Glomerular visceral epithelial cell (primary cell): ENCODE measurements around the gene TNRC6B.
"Not testable (repeated sequence)": the region's sequence is repeated elsewhere in the genome, so short reads cannot be mapped to it uniquely, and the experiment has no call there.

Experiments
- DNase-seq: peaks from one replicate; pipeline ENCODE4 v3.0.0-alpha.2; 2016; ENCODE audit errors: extremely low spot score

Gene TNRC6B

DNA sequence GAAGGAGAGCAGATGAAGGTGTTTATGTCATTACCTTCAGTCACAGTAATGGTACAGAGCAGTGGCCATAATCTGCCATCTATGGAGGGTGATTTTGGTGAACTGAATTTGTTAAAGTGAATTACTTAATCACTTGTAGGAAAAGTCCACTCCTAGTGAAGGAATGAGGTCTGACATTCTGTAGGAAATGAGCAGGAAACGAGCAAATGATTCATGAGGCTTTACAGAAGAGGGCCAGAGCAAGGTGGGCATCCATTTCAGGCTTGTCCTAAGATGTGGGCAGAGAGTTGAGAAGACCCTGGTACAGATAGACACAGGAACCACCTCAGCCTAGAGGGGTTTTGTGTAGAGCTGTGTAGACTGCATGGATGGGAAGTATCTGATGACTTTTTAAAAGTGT lies 186.7 kb downstream of the TNRC6B start:
- DNase-seq, result no peak

DNA sequence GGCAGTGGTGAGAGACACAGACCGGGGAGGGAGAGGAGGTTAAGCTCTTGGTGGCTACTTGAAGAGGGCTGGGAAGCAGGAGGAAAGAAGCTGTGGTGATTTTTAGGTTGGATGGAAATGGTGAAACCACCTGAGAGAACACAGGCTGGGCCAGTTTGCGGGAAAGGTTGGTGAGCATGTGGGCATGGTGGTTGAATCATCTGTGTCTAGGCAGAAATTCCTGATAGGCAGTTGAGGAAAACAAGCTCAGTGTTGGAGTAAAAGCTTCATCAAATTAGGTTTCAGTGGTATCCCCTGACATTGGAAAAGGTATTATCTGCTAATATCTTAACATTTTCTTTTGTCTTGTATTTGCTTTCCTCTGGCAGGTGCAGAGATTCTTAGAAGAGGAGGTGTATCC lies 188.3 kb downstream of the TNRC6B start:
- no peak for DNase-seq

DNA sequence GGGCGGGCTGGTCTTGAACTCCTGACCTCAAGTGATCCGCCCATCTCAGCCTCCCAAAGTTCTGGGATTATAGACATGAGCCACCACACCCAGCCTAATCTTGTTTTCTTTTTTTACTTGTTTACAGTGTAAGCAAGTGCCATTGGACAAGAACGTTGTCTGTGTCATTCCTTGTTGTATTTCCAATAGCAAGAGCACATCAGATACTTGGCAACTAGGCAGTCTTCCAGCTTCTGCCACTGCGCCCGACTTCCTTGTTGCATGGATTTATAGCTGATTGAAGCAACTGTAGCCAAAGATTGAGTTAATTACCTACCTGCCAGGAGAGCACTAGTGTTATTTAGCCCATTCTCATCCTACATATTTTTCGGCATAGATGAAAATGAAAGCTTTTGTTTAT lies 189.6 kb downstream of the TNRC6B start:
- no peak for DNase-seq

DNA sequence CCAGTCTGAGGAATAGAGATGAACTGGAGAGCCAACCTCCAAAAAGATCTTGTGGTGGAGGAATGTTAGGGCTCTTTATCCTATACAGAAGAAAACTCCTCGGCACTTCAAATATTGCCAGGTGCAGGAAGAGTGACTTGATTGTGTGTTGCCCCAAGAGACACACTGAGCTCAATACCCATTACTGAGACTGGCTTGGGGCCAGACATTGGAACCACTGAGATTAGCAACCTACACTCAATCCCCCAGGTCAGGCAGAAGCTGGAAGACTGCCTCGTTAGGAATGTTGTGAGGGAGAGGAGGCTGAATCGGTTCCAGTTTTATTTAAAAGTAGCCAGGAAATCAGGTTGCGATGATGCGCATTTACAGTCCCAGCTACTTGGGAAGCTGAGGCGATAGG lies 190.3 kb downstream of the TNRC6B start:
- DNase-seq, result no peak

DNA sequence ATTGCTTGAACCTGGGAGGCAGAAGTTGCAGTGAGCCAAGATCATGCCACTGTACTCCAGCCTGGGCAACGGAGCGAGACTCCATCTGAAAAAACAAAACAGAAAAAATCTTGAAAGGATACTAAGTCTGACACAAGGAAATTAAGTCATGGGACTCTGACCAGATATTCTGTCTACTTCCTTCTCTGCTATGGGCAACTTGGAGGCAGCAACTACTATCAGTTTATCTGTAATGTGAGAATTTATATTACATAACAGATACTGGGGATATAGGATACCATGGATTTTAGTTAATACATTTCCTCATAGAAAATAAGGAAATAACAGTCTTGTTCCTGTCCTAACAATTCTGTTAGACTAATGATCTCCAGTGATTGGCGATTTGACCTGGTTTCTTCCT lies 191.1 kb downstream of the TNRC6B start:
- no peak for DNase-seq

DNA sequence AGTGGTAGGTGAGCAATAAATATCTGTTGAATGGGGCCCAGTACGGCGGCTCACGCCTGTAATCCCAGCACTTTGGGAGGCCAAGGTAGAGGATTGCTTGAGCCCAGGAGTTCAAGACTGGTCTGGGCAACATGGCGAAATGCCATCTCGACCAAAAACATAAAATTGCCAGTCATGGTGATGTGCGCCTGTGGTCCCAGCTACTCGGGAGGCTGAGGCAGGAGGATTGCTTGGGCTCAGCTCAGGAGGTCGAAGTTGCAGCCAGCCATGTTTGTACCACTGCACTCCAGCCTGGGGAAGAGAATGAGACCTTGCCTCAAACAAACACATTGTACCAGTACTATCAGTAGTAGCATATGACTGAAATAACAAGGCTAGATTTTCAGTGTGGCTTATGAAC lies 196.8 kb downstream of the TNRC6B start:
- no peak for DNase-seq

DNA sequence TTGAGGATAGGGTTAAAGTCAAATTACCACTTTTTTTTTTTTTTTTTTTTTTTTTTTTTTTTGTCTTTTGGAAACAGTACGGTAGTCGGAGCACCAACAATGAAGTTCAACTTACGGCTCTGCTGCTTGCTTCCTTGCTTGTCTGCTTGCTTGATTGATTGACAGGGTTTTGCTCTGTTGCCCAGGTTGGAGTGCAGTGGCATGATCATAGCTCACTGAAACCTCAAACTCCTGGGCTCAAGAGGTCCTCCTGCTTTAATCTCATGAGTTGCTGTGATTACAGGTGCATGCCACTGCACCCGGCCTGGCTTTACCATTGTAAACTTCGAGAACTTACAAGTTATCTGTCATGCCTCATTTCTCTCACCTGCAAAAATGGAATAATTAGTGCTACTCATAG lies 198.4 kb downstream of the TNRC6B start:
- DNase-seq, result no peak

DNA sequence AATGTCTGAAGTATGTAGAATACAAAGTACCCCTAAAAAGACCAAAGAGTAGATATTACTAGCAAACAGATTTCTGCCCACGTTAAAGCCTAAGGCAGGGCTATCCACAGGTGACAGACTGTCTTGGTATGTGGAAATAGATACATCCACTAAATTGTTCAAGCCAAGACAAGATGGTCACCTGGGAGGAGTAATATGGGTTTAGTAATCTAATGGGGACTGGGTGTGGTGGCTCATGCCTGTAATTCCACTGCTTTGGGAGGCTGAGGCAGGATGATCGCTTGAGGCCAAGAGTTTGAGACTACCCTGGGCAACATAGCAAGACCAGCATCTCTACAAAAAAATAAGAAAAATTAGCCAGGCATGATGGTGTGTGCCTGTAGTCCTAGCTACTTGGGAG lies 200.2 kb downstream of the TNRC6B start:
- no peak for DNase-seq

DNA sequence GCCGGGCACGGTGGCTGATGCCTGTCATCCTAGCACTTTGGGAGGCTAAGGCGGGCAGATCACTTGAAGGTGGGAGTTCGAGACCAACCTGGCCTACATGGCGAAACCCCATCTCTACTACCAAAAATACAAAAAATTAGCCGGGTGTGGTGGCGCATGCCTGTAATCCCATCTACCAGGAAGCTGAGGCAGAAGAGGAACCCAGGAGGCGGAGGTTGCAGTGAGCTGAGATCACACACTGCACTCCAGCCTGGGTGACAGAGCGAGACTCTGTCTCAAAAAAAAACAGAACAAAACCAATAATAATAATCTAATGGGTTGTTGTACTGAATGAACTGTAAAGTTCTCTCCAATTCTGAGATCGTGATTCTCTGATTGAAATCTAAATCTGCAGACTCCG lies 200.7 kb downstream of the TNRC6B start:
- not testable (repeated sequence) for DNase-seq

DNA sequence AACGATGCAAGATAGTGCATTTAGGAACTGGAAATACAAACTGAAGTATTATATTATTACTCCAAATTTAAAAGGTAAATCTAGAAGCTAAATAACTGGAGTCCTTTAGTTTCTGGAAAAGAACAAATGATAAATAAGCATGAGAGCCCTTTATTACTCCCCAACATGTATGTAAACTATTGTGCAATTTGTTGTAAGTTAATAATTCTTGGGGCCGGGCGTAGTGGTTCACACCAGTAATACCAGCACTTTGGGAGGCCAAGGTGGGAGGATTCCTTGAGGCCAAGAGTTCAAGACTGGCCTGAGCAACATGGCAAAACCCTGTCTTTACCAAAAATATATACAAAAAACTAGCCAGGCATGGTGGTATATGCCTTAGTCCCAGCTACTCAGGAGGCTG lies 203.7 kb downstream of the TNRC6B start:
- no peak for DNase-seq

DNA sequence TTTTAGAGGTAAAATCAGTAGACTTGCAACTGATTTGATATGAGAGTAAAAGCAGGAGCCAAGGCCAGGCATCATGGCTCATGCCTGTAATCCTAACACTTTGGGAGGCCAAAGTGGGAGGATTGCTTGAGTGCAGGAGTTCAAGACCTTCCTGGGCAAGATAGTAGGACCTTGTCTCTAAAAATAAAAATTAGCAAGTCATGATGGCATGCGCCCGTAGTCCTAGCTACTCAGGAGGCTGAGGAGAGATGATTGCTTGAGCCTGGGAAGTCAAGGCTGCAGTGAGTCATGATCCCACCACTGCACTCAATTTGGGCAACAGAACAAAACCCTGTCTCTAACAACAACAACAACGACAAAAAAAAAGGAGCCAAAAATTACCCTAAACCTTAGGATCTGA lies 206.2 kb downstream of the TNRC6B start:
- no peak for DNase-seq

DNA sequence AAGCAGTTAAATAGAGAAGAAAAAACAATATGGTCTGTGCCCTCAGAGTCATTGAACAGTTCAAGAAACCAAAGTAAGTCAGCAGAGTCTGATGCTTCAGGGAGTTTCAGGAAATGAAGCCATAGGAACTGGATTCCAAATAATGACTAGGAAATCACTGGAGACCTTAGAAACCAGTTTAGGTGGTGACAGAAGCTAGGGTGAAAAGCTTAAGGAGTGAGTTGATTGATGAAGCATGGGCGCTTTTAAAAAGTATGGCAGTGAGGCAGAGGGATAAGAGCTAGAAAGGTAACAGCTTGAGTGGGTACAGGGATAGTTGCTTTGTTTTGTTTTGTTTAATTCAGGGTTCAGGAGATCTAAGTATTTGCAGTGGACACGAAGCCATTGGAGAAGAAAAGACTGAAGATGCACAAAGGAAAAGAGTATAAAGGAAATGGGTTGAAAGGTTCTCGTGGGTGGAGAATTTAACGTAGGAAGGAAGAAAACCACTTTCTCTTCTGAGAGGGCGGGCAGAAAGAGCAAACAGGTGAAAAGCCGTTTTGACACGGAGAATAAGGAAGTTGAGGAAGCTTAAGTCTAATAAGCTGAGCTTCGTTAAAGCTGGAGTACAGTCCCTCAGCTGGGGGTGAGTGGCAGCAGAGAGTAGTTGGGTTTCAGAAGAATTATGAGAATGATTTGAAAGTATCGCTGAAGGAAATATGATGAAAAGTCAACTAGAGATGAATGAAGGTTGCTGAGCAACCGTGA lies 207.5 kb downstream of the TNRC6B start:
- DNase-seq, result no peak
